Right lung (tissue), 10 donors: ENCODE results near the gene STAM2. TPM values are rescaled to one million over a fixed set of nuclear protein-coding genes. Genes with fewer than 3 reads are reported as not detected.
"Not testable (repeated sequence)": the region's sequence is repeated elsewhere in the genome, so short reads cannot be mapped to it uniquely, and the experiment has no call there.

Experiments used
- DNase-seq, 2 donors: peaks; one replicate each; pipeline ENCODE4 v3.0.0-alpha.2; 2013
- long read RNA-seq, 8 donors: transcript quantifications; one replicate each; lab custom pipeline, GENCODE V29; 2026
- polyA plus RNA-seq, 5 donors: library from polyadenylated mRNA; unstranded; fragments of 120-200 nt; gene quantifications; one replicate each; pipeline versions ENCODE4 v1.2.1 to v1.2.3, GENCODE V29; 2013; ENCODE audit warnings: inconsistent platforms in 1 of 5, low replicate concordance in 1 of 5; ENCODE audit not compliant: insufficient read length in 5 of 5, insufficient read depth in 1 of 5

The STAM2 gene
- polyA plus RNA-seq, result 10 to 100 TPM; 31.8 to 48.9 (median 47.2) TPM
- long read RNA-seq, donor 1, full-length matches to known transcripts, result 4 of 33 reads
- long read RNA-seq, donor 1, partial matches to known transcripts, result 0 of 33 reads
- long read RNA-seq, donor 1, other reads (novel, unspliced or antisense), result 29 of 33 reads
- long read RNA-seq, donor 2, full-length matches to known transcripts, result 6 of 6 reads
- long read RNA-seq, donor 2, partial matches to known transcripts, result 0 of 6 reads
- long read RNA-seq, donor 2, other reads (novel, unspliced or antisense), result 0 of 6 reads
- long read RNA-seq, donor 3, full-length matches to known transcripts, result 7 of 7 reads
- long read RNA-seq, donor 3, partial matches to known transcripts, result 0 of 7 reads
- long read RNA-seq, donor 3, other reads (novel, unspliced or antisense), result 0 of 7 reads
- long read RNA-seq, donor 4, full-length matches to known transcripts, result 3 of 10 reads
- long read RNA-seq, donor 4, partial matches to known transcripts, result 0 of 10 reads
- long read RNA-seq, donor 4, other reads (novel, unspliced or antisense), result 7 of 10 reads
- long read RNA-seq, donor 5, full-length matches to known transcripts, result 6 of 6 reads
- long read RNA-seq, donor 5, partial matches to known transcripts, result 0 of 6 reads
- long read RNA-seq, donor 5, other reads (novel, unspliced or antisense), result 0 of 6 reads
- long read RNA-seq, donor 6, full-length matches to known transcripts, result 7 of 7 reads
- long read RNA-seq, donor 6, partial matches to known transcripts, result 0 of 7 reads
- long read RNA-seq, donor 6, other reads (novel, unspliced or antisense), result 0 of 7 reads
- long read RNA-seq, donor 7, full-length matches to known transcripts, result 13 of 13 reads
- long read RNA-seq, donor 7, partial matches to known transcripts, result 0 of 13 reads
- long read RNA-seq, donor 7, other reads (novel, unspliced or antisense), result 0 of 13 reads
- long read RNA-seq, donor 8, full-length matches to known transcripts, result 1 of 1 reads
- long read RNA-seq, donor 8, partial matches to known transcripts, result 0 of 1 reads
- long read RNA-seq, donor 8, other reads (novel, unspliced or antisense), result 0 of 1 reads

DNA sequence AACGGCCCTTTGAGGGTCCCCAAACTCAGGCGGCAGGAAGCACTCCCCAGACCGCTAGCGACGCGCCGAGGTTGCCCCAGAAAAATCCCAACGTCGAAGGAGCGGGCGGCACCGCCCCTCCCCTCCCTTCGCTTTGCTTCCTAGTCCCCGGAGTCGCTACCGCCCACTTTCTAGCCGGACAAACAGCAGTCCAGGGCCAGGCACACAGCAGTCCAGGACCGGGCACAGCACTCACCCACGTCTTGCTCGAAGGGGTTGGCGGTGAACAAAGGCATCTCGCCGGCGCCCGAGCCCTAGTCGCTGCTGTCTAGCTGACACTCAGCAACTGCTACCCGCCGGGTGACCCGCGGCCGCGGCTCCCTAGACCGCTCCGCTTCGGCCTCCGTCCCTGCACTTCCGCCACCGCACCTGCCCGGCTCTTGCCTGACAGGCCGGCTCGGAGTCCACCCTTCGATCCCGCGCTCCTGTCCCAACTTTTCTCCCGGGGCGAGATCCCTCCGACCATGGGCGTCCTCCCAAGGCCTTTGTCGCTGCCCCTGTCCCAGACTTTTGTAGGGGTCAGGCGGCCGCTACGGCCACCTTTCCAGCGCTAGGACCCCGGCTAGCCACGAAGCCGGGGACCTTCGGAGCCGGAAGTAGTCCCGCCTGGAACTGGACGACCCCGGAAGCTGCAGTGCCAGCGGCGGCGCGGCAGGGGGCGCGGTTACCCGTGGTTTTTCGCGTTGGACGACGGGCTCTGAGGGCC, at the start of gene STAM2:
TSS of gene STAM2 (minus strand) at position 396 of the 745 bp plus-strand sequence. CDS start at position 275, 121 bp downstream.
- DNase-seq, result peak; percentile 95 to 96

DNA sequence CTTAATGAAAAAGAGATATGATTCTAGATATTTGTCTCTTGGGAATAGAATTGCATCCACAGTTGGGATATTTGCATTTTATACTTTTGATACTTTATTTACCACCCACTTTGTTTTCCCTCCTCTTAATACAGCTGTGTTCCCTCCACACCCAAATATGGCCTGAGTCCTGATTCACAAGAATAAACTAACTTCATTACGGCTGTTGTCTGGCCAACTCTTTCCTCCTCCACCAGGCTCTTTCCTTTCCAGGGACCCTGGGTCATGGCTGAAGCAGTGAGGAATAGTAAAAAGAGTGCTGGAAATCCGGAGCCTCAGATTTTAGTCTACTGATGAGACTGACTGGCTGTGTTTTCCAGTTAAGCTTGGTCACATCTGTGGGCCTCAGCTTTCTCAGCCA, 48.4 kb upstream of the STAM2 start:
- peak; percentile 42 to 47 for DNase-seq

DNA sequence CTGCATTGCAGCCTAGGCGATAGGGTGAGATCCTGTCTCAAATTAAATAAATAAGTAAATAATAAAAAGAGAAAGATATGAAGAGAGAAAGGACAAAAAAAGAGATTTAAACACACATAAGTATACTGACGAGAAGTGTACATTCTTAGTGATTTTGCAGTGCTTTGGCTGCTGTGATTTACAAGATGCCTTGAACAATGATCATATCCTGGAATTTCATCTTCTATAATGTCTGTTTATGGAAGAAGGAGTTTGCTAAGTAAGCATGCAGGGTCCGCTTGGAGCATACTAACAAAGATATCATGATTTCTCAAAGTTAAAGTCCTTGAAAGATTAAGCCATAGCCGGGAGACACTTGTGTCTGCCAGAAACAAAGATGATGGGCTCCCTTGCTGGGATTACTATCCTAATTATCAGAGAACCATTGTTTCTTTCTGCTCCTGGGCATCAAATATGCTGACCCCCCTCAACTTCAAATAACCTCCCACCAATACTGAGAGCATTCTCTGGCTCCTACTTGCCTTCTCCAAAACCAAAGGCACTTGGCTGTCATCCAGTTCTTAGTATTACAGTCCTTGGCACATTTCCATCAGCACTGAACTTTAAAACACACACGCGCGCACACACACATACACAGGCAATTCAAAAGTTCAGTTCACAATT, 47.5 kb upstream of the STAM2 start:
- peak; percentile 89 to 90 for DNase-seq

DNA sequence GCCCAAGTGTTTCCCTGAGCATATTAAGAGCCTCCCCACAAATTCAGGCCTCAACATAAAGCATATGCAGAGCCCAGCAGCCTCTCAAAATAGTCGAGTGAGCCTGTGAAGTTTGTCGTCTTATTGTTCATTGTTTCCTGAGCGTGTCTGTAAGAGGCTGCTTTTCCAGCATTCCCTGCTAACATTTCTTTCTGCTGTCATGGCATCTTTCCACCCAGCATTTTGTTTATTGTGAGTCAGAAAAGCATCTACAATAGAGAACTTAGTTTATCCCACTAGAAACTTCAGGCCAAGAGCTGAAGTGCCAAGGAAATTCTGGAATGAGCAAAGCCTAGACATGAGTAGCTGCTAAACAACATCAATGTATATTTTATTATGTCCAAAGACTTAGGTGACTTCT, 46.3 kb upstream of the STAM2 start:
- peak; percentile 55 to 65 for DNase-seq

DNA sequence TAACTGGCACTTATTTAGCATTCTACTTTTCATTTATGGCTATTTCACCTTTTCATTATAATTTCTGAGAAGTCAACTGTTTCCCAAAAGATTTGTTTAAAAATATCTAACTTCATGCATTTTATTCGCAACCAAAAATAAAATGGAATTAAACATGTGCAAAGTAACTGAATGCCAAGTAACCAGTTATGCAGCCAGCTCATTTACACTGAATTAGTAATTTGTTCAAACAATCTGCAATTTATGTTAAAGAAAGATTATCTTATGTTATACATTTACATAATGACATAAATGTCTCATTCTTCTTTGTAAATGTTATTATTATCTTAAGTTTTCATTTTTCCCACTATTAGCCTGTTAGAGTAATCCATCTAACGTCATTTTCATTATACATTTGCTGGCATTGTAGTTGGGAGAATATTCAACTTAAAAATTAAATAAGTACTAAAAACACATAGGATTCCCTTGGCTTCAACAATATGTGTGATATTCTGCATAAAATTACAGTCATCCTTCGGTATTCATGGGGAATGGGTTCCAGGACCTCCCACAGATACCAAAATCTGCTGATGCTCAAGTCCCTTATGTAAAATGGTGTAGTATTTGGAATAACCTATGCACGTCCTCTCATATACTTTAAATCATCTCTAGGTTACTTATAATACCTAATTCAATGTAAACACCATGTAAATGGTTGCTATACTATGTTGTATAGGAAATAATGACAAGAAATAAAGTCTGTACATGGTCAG, 43.7 kb upstream of the STAM2 start:
- DNase-seq, result no peak

DNA sequence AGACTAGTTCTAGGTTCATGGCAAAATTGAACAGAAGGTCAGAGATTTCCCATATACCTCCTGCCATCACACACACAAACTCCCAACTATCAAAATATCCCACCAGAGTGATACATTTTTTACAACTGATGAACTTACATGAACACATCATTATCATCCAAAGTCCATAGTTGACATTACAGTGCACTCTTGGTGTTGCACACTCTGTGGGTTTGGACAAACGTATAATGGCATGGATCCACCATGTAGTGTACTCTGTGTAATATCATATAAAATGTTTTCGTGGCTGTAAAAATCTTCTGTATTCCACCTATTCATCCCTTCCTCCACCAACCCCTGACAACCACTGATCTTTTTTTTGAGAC, 25.9 kb upstream of the STAM2 start:
- no peak for DNase-seq

DNA sequence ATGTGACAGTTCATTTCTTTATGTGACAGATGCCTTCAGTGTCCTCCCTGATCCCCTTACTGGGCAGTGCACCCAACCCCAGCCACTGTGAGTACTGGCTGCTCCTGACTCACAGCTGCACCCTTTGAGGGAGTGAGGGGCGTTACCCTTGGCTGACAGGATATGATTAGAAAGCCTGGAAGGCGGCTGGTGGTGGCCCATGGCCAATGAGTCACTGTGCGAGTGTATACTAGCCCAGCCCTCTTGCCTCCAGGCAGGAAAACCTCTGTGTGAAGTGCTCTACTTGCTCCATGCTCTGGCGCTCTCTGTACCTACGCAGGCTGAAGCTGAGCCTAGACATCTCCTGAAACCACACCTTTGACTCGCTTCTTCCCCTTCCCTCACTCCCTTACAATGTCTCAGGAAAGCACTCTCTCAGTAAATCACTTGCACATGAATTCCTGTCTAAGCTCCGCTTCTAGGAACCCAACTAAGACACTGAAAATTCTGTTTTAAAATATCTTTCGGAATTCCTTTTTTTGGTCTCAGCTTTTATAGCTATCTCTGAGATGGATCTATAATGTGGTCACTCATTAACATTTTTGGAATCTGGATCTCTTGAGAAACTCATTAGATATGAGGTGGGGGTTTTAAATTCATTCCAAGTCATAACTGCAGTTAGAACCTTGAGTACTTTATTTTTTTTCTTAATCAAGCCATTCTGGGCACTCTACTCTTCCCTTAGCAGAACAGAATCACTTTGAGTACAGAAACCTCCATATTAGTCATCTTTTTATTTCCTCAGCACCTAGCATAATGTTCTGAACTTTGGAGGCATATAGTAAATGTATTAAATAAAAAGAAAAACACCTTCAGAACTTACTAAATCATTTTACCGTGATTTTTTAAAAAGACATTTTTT, 25.3 kb upstream of the STAM2 start:
- no peak for DNase-seq

DNA sequence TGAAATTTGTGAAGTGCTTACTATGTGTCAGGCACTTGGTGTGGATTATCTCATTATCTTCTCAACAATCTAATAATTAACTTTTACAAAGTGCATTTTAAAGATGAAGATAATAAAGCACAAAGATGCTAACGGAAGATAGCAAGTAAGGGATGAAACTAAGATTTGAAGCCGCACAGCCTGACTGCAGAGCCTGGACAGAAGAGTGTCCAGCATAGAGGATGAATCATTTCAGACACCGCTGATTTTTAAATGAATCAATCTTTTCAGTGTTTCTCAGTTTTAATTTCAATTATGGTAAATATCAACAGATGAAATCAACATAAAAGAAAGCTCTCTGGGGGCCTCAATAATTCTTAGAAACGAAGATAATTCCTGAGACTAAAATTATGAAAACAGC, 24.5 kb upstream of the STAM2 start:
- DNase-seq, result no peak

DNA sequence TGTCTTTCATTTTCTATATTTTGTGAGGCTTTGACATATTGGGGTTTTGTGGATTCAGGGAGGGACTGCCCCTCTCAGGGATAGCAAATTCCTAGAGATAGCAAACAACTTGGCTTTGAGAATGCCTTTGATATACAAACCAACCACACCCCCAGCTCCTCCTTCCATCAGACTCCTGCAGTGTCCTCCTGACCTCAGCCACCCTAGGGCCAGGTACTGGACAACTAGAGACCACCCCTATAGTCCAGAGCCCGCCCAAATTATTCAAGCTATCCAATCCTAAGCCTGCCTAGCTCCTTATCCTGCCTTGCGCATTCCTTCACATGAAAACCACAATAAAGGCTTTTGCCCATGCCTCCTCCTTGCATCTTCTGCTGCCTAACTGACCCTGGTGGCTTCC, 22.9 kb upstream of the STAM2 start:
- DNase-seq, result no peak

DNA sequence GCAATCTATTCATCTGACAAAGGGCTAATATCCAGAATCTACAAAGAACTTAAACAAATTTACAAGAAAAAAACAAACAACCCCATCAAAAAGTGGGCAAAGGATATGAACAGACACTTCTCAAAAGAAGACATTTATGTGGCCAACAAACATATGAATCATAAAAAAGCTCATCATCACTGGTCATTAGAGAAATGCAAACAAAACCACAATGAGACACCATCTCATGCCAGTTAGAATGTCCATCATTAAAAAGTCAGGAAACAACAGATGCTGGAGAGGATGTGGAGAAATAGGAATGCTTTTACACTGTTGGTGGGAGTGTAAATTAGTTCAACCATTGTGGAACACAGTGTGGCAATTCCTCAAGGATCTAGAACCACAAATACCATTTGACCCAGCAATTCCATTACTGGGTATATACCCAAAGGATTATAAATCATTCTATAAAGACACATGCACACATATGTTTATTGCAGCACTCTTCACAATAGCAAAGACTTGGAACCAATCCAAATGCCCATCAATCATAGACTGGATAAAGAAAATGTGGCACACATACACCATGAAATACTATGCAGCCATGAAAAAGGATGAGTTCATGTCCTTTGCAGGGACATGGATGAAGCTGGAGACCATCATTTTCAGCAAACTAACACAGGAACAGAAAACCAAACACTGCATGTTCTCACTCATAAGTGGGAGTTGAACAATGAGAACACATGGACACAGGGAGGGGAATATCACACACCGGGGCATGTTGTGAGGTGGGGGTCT, 22.1 kb upstream of the STAM2 start:
- not testable (repeated sequence) for DNase-seq

DNA sequence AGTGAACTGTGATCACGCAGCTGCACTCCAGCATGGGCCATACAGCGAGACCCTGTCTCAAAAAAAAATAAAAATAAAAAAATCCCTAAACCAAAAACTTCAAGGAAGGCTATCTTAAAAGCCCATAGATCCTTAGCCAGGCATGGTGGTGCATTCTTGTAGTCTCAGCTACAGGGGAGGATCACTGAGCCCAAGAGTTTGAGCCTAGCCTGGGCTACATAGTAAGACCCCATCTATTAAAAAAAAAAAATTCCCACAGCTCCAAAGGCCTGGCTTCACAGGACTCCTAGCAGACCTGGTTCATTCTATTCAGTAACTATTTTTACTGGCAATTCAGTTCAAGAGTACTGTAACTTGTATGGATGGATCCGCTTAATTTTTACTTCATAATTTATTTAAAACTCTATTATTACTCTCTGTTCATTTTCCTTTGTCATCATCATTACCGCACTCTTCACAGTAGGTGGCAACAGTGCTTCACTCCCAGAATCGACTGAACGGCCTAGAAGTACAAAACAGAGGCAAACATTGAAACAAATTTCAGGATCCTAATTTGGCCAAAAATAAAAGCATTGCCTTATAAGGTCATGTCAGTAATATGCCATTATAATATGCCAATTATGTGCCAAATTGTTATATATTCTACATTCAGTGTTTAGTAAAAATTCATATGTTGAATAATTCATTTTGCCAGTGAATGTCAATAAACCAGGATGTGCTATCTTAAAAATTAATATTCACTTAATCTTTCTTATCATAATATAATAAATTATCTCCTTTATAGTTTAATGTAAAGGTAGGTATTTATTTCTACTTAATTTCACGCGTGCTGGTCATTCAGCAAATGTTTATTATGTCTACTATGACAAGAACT, 14.3 kb upstream of the STAM2 start:
- DNase-seq, result peak; percentile 47 to 56

DNA sequence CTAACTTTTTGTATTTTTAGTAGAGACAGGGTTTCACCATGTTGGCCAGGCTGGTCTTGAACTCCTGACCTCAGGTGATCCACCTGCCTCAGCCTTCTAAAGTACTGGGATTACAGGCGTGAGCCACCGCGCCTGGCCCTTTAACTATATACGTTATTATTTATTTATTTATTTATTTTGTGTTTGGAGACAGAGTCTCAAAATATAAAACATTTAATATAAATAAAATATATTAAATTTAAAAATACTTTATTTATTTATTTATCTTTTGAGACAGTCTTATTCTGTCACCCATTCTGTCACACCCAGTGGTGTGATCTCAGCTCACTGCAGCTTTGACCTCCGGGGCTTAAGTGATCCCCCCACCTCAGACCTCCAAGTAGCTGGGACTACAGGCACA, 11.2 kb upstream of the STAM2 start:
- DNase-seq, result not testable (repeated sequence)

DNA sequence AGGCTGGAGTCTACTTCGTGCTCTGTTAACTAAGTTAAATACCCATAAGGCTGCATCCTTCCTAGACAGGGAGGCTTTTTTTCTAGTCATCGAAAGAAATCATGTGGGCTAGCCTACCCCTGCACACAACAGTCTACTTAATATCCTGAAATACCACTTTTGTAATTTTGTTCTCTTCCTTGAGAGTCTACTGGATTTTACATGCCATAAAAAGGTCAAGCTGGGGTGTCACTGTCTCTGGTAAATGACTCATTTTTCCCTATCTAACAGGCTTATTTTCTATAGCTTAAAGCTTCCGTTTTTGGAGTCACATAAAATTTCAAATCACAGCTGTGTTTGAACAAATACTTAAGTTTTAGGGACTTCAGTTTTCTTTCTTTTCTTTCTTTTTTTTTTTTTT, 10.7 kb upstream of the STAM2 start:
- no peak for DNase-seq

DNA sequence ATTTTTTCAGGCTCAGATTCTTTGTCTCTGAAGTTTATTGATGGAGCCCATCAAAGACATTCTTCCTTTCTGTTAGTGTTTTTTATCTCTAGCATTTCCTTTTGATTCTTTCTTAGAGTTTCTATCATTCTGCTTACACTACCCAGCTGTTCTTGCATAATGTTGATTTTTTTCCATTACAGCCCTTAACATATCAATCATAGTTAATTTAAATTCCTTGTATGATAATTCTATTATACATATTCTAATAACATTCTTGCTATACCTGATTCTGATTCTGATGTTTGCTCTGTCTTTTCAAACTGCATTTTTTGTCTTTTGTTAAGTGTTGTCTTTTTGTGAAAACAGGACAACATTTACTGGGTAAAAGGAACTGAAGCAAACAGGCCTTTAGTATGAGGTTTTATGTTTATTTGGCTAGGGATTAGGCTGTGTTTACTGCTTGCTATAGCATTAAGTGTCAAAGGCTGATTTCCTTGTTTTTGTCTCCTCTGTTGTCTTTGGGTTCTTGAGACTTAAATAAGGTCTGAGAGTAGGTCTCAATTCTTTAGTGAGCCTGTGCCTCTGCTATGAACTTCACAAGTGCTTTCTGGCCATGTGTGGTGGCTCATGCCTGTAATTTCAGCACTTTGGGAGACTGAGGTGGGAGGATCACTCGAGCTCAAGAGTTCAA, 8.0 kb upstream of the STAM2 start:
- peak; percentile 38 to 53 for DNase-seq

DNA sequence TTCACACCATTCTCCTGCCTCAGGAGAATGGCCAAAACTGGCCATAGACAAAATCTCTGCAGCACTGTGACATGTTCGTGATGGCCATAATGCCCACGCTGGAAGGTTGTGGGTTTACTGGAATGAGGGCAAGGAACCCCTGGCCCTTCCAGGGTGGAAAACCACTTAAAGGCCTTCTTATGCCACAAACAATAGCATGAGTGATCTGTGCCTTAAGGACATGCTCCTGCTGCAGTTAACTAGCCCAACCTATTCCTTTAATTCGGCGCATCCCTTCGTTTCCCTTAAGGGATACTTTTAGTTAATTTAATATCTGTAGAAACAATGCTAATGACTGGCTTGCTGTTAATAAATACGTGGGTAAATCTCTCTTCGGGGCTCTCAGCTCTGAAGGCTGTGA, 2.1 kb upstream of the STAM2 start:
- not testable (repeated sequence) for DNase-seq

DNA sequence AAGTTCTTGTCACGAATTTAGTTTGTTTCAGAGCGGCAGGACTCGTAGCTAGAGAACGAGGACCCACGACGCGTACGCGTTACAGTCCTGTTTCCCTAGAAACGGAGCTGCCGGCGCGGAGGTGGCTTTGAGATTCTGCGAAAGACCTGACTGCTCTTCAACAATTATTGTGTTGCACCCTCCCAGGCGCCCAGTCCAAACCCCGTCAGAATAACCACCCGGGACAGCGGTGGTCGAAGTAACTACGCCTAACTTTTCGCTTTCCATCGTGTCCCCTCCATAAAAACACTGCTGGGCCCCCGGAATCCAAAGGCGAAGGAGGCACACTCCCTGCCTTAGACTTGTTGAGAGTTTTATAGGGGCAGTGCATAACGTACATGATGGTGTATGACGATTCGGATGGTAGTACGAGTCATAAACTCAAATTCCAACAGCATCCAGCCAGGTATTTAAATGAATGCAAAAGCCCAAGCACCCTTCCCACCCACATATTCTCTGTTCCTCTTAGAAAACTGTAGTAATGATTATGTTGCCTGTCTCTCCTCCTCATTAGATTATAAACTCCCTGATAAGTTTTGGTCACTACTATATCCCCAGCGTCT, 651 bp upstream of the STAM2 start:
- no peak for DNase-seq
